A204.1 (cell line): ENCODE results near the gene RAD23B.
"Not testable (repeated sequence)": the region's sequence is repeated elsewhere in the genome, so short reads cannot be mapped to it uniquely, and the experiment has no call there.

Experiments
- FAIRE-seq: peaks from 2 replicates; lab custom pipeline; 2012; peaks lifted over from hg19 to GRCh38; lab: Jason Lieb, UNC

RAD23B gene

GRCh38 chr9:107282759-107283622 lies at the start of gene RAD23B:
TSS of gene RAD23B (plus strand) at chr9:107283279. CDS start at chr9:107283630, 351 bp downstream.
- peak; percentile 91 for FAIRE-seq

- no peak for FAIRE-seq
Measured at GRCh38 chr9:107235765-107236442, 47.2 kb upstream of the RAD23B start.

- no peak for FAIRE-seq
Measured at GRCh38 chr9:107237873-107238272, 45.2 kb upstream of the RAD23B start.

- no peak for FAIRE-seq
Measured at GRCh38 chr9:107239474-107239873, 43.6 kb upstream of the RAD23B start.

GRCh38 chr9:107240260-107240659 lies 42.8 kb upstream of the RAD23B start:
- no peak for FAIRE-seq

- no peak for FAIRE-seq
Measured at GRCh38 chr9:107242073-107243030, 40.7 kb upstream of the RAD23B start.

GRCh38 chr9:107243742-107244141 lies 39.3 kb upstream of the RAD23B start:
- no peak for FAIRE-seq

- FAIRE-seq = no peak
Measured at GRCh38 chr9:107246259-107247254, 36.5 kb upstream of the RAD23B start.

- FAIRE-seq = no peak
Measured at GRCh38 chr9:107248714-107249113, 34.4 kb upstream of the RAD23B start.

GRCh38 chr9:107249131-107249533 lies 33.9 kb upstream of the RAD23B start:
- no peak for FAIRE-seq

- no peak for FAIRE-seq
Measured at GRCh38 chr9:107249665-107250285, 33.3 kb upstream of the RAD23B start.

- no peak for FAIRE-seq
Measured at GRCh38 chr9:107251756-107252322, 31.2 kb upstream of the RAD23B start.

- FAIRE-seq = no peak
Measured at GRCh38 chr9:107258919-107259318, 24.2 kb upstream of the RAD23B start.

- FAIRE-seq = not testable (repeated sequence)
Measured at GRCh38 chr9:107259751-107260313, 23.2 kb upstream of the RAD23B start.

GRCh38 chr9:107260437-107261081 lies 22.5 kb upstream of the RAD23B start:
- no peak for FAIRE-seq

- no peak for FAIRE-seq
Measured at GRCh38 chr9:107261106-107261505, 22.0 kb upstream of the RAD23B start.

- no peak for FAIRE-seq
Measured at GRCh38 chr9:107263289-107263688, 19.8 kb upstream of the RAD23B start.

- FAIRE-seq = no peak
Measured at GRCh38 chr9:107266624-107267368, 16.3 kb upstream of the RAD23B start.

- FAIRE-seq = no peak
Measured at GRCh38 chr9:107268560-107268959, 14.5 kb upstream of the RAD23B start.
